ENCODE results near the gene RASA2.

- no peak for TF ChIP-seq POLR2A (IDR thresholded peaks at IDR 0.05)
- TF ChIP-seq CTCF (IDR thresholded peaks at IDR 0.05), result no peak
- TF ChIP-seq POLR2AphosphoS5 (IDR thresholded peaks at IDR 0.05), result no peak
- no peak for TF ChIP-seq EP300 (IDR thresholded peaks at IDR 0.05)
These were observed 143.1 kb downstream of the RASA2 start for GRCh38 chr3:141629976-141630375.

Measured in stomach (tissue), 4 donors.